HEK293 (cell line): Measurements from ENCODE around the gene DAW1.

Experiments used
- CTCF ChIA-PET: fragments of 350-600 bp; formaldehyde crosslinking; extraction: SDS; loops from one replicate; lab custom pipeline; 2021; ENCODE audit warnings: antibody characterized with exemption; lab: Yijun Ruan, JAX
- POLR2A ChIA-PET: fragments of 300-600 bp; formaldehyde crosslinking; extraction: SDS; loops from one replicate; lab custom pipeline; 2020; ENCODE audit warnings: antibody characterized with exemption, inconsistent platforms; lab: Yijun Ruan, JAX
- H3K27ac ChIP-seq: fragments of 200-500 bp; sonication (Bioruptor generic); 2 replicates; pipeline ENCODE4 v1.5.1; 2014; ENCODE audit warnings: low read depth, low read length, control low read depth, inconsistent platforms; ENCODE audit errors: extremely low read depth
- H3K36me3 ChIP-seq, 2 experiments: fragments of 200-500 bp in 1 of 2; sonication (Bioruptor generic) in 1 of 2; 1 replicate in 1 of 2; 2 replicates in 1 of 2; pipeline ENCODE4 v1.5.1; 2014 to 2017; ENCODE audit warnings: inconsistent platforms in 2 of 2, low read length in 2 of 2; ENCODE audit not compliant: control insufficient read depth in 2 of 2, insufficient read depth in 1 of 2
- H3K4me1 ChIP-seq: fragments of 200-500 bp; sonication (Bioruptor generic); 2 replicates; pipeline ENCODE4 v1.5.1; 2014; ENCODE audit warnings: mild to moderate bottlenecking, low read length, inconsistent platforms; ENCODE audit not compliant: control insufficient read depth, insufficient read depth
- H3K4me3 ChIP-seq: 2 replicates; pipeline ENCODE4 v1.5.1; 2011; ENCODE audit warnings: low read depth, mild to moderate bottlenecking, control low read depth, low read length, moderate library complexity
- H3K9me3 ChIP-seq: fragments of 200-500 bp; sonication (Bioruptor generic); 2 replicates; pipeline ENCODE4 v1.5.1; 2014; ENCODE audit warnings: low read depth, low read length, inconsistent platforms; ENCODE audit not compliant: control insufficient read depth, insufficient read depth
- BCL11A ChIP-seq: fragments of 450-650 bp; formaldehyde crosslinking; IDR thresholded peaks from 2 replicates; pipeline ENCODE4 v1.5.1; 2016; ENCODE audit warnings: low read depth, missing biosample characterization, missing genetic modification characterization
- FEZF1 ChIP-seq: fragments of 450-650 bp; formaldehyde crosslinking; IDR thresholded peaks from 2 replicates; pipeline ENCODE4 v1.5.1; 2016; ENCODE audit warnings: missing biosample characterization, missing genetic modification characterization
- GLIS2 ChIP-seq: fragments of 450-650 bp; formaldehyde crosslinking; IDR thresholded peaks from 2 replicates; pipeline ENCODE4 v1.5.1; 2016; ENCODE audit warnings: missing biosample characterization, missing genetic modification characterization
- KLF8 ChIP-seq: fragments of 450-650 bp; formaldehyde crosslinking; IDR thresholded peaks from 2 replicates; pipeline ENCODE4 v1.5.1; 2016; ENCODE audit warnings: missing biosample characterization, missing genetic modification characterization
- OVOL3 ChIP-seq: fragments of 450-650 bp; formaldehyde crosslinking; IDR thresholded peaks from 2 replicates; pipeline ENCODE4 v1.5.1; 2016; ENCODE audit warnings: missing biosample characterization, missing genetic modification characterization
- SP3 ChIP-seq: fragments of 450-650 bp; formaldehyde crosslinking; IDR thresholded peaks from 2 replicates; pipeline ENCODE4 v1.5.1; 2016; ENCODE audit warnings: missing biosample characterization, missing genetic modification characterization
- SP7 ChIP-seq: fragments of 450-650 bp; formaldehyde crosslinking; IDR thresholded peaks from 2 replicates; pipeline ENCODE4 v1.5.1; 2016; ENCODE audit warnings: missing biosample characterization, missing genetic modification characterization
- ZBTB7A ChIP-seq: fragments of 450-650 bp; formaldehyde crosslinking; IDR thresholded peaks from 2 replicates; pipeline ENCODE4 v1.5.1; 2016; ENCODE audit warnings: low read depth, missing biosample characterization, missing genetic modification characterization
- ZNF221 ChIP-seq: fragments of 450-650 bp; formaldehyde crosslinking; IDR thresholded peaks from 2 replicates; pipeline ENCODE4 v1.5.1; 2017; ENCODE audit warnings: missing biosample characterization, missing genetic modification characterization, borderline replicate concordance
- ZNF335 ChIP-seq: fragments of 450-650 bp; formaldehyde crosslinking; conservative IDR thresholded peaks from 2 replicates; pipeline ENCODE4 v1.5.1; 2016; ENCODE audit warnings: missing biosample characterization, missing genetic modification characterization
- ZNF350 ChIP-seq: fragments of 450-650 bp; formaldehyde crosslinking; IDR thresholded peaks from 2 replicates; pipeline ENCODE4 v1.5.0; 2017; ENCODE audit warnings: missing biosample characterization, mild to moderate bottlenecking, missing genetic modification characterization
- ZNF426 ChIP-seq: fragments of 450-650 bp; formaldehyde crosslinking; IDR thresholded peaks from 2 replicates; pipeline ENCODE4 v1.5.1; 2017; ENCODE audit warnings: missing biosample characterization, missing genetic modification characterization, mild to moderate bottlenecking, inconsistent platforms, moderate library complexity
- ZNF514 ChIP-seq: fragments of 450-650 bp; formaldehyde crosslinking; IDR thresholded peaks from 2 replicates; pipeline ENCODE4 v1.5.1; 2016; ENCODE audit warnings: missing biosample characterization, missing genetic modification characterization
- ZNF521 ChIP-seq: fragments of 450-650 bp; formaldehyde crosslinking; IDR thresholded peaks from 2 replicates; pipeline ENCODE4 v1.5.1; 2017; ENCODE audit warnings: missing biosample characterization, mild to moderate bottlenecking, missing genetic modification characterization
- ZNF571 ChIP-seq: fragments of 450-650 bp; formaldehyde crosslinking; IDR thresholded peaks from 2 replicates; pipeline ENCODE4 v1.5.0; 2017; ENCODE audit warnings: missing biosample characterization, missing genetic modification characterization
- ZNF585B ChIP-seq: fragments of 450-650 bp; formaldehyde crosslinking; IDR thresholded peaks from 2 replicates; pipeline ENCODE4 v1.5.1; 2016; ENCODE audit warnings: missing biosample characterization, missing genetic modification characterization
- ZNF610 ChIP-seq: fragments of 450-650 bp; formaldehyde crosslinking; IDR thresholded peaks from 2 replicates; pipeline ENCODE4 v1.5.1; 2016; ENCODE audit warnings: missing biosample characterization, missing genetic modification characterization, borderline replicate concordance
- TF ChIP-seq, protein P1 (sequence below): fragments of 450-650 bp; formaldehyde crosslinking; IDR thresholded peaks from 2 replicates; pipeline ENCODE4 v1.5.1; 2016; ENCODE audit warnings: missing biosample characterization, missing genetic modification characterization
- TF ChIP-seq, protein P2 (sequence below): fragments of 450-650 bp; formaldehyde crosslinking; IDR thresholded peaks from 2 replicates; pipeline ENCODE4 v1.5.1; 2016; ENCODE audit warnings: missing biosample characterization, missing genetic modification characterization, low read depth
- TF ChIP-seq, protein P3 (sequence below): fragments of 450-650 bp; formaldehyde crosslinking; IDR thresholded peaks from 2 replicates; pipeline ENCODE4 v1.5.1; 2016; ENCODE audit warnings: missing biosample characterization, missing genetic modification characterization
- TF ChIP-seq, protein P4 (sequence below): fragments of 450-650 bp; formaldehyde crosslinking; IDR thresholded peaks from 2 replicates; pipeline ENCODE4 v1.5.1; 2017; ENCODE audit warnings: missing biosample characterization, missing genetic modification characterization
- TF ChIP-seq, protein P5 (sequence below): fragments of 450-650 bp; formaldehyde crosslinking; conservative IDR thresholded peaks from 2 replicates; pipeline ENCODE4 v1.5.1; 2016; ENCODE audit warnings: low read depth, missing biosample characterization, missing genetic modification characterization

DAW1 gene

DNA sequence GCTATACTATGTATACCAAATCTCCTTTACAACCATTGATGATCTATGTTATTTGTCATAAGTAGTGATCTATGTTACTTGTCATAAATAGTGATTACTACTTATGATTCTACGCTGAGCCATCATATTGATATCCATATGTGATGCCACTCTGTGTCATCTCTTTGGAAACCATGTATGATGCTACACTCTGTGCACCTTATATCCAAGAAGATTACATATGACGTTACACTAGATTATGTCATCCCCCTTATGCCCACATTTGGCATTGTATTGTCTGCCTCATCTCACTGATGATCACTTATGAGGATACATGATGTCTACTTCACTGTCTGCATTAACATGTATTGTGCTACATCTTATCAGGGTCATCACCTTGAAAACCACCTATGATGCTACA lies 42.9 kb downstream of the DAW1 start:
- Histone ChIP-seq H3K4me3 (no peak overlapping the region), H3K9me3 (no peaks in the 10 kb centered on the region), H3K27ac (no peak overlapping the region), H3K36me3 (no peaks in the 10 kb centered on the region), H3K4me1 (no peaks in the 10 kb centered on the region)
- TF ChIP-seq SP3 (tag by site-specific recombination) (no peak), ZNF221 (tag by site-specific recombination) (no peak), KLF8 (tag by site-specific recombination) (no peak)
- ChIA-PET CTCF (no interaction called here), POLR2A (no interaction called here)

DNA sequence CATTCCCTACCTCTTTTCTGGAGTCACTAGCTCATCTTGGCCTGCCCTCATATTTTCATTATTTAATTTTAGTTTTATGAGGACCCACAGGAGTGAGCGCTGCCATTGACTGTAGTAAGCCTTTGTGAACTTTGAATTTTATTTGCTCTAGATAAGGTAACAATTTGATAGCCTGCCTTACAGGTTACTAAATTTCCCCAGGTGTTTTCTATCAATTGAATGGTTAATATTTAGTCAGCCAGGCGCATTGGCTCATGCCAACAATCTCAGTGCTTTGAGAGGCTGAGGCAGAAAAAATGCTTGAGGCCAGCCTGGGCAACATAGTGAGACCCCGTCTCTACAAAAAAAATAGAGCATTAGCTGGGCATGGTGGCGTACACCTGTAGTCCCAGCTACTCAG lies 50.2 kb downstream of the DAW1 start:
- H3K36me3 ChIP-seq, result no peaks in the 10 kb centered on the region
- H3K4me3 ChIP-seq, result no peak overlapping the region
- CTCF ChIA-PET, result no interaction called here
- POLR2A ChIA-PET, result no interaction called here
- H3K27ac ChIP-seq, result no peak overlapping the region
- TF ChIP-seq ZNF610 (tag by site-specific recombination), result no peak
- TF ChIP-seq, all 188 proteins: peak for 0
- H3K4me1 ChIP-seq, result no peaks in the 10 kb centered on the region
- H3K9me3 ChIP-seq, result no peaks in the 10 kb centered on the region

DNA sequence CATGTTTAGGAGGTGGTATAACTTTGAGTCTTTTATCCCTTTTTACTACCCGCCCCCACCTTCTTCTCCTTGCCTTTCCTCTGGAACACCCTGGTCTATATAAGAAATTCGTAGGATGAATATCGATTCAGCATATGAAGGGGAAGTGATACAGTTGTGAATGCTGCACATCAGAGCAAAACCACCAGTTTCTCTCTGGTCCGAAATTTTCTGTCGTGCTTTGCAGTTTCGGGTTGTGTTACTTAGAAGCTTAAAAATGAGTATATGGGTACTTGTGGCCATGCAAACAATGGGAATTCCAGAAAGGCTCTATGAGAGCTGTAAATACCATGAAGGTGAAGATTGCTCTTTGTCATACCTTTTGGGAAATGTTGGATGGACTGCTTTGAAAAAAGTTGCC lies 60.6 kb downstream of the DAW1 start:
- ChIA-PET CTCF (interaction anchor here (0.5 to 1.4 kb wide), 3 partner anchors 107 to 1056 kb away, joined by 3 to 4 read pairs (median 3); no protein-coding TSS in a partner anchor), POLR2A (no interaction called here)
- Histone ChIP-seq H3K9me3 (no peaks in the 10 kb centered on the region), H3K36me3 (no peaks in the 10 kb centered on the region), H3K27ac (no peak overlapping the region), H3K4me1 (no peaks in the 10 kb centered on the region), H3K4me3 (no peak overlapping the region)
- no peak for TF ChIP-seq GLIS2
- TF ChIP-seq, protein P1, sequence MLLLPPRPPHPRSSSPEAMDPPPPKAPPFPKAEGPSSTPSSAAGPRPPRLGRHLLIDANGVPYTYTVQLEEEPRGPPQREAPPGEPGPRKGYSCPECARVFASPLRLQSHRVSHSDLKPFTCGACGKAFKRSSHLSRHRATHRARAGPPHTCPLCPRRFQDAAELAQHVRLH (tag by site-specific recombination), result no peak
- TF ChIP-seq OVOL3, result no peak
- TF ChIP-seq ZNF350 (tag by site-specific recombination), result no peak
- no peak for TF ChIP-seq ZNF514 (tag by site-specific recombination)
- TF ChIP-seq, protein P2, sequence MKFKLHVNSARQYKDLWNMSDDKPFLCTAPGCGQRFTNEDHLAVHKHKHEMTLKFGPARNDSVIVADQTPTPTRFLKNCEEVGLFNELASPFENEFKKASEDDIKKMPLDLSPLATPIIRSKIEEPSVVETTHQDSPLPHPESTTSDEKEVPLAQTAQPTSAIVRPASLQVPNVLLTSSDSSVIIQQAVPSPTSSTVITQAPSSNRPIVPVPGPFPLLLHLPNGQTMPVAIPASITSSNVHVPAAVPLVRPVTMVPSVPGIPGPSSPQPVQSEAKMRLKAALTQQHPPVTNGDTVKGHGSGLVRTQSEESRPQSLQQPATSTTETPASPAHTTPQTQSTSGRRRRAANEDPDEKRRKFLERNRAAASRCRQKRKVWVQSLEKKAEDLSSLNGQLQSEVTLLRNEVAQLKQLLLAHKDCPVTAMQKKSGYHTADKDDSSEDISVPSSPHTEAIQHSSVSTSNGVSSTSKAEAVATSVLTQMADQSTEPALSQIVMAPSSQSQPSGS (tag by site-specific recombination), result no peak
- no peak for TF ChIP-seq ZNF335
- TF ChIP-seq FEZF1, result no peak
- TF ChIP-seq, protein P3, sequence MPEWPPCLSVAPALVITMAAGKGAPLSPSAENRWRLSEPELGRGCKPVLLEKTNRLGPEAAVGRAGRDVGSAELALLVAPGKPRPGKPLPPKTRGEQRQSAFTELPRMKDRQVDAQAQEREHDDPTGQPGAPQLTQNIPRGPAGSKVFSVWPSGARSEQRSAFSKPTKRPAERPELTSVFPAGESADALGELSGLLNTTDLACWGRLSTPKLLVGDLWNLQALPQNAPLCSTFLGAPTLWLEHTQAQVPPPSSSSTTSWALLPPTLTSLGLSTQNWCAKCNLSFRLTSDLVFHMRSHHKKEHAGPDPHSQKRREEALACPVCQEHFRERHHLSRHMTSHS (tag by site-specific recombination), result no peak
- TF ChIP-seq ZNF426, result no peak
- TF ChIP-seq ZBTB7A, result no peak

DNA sequence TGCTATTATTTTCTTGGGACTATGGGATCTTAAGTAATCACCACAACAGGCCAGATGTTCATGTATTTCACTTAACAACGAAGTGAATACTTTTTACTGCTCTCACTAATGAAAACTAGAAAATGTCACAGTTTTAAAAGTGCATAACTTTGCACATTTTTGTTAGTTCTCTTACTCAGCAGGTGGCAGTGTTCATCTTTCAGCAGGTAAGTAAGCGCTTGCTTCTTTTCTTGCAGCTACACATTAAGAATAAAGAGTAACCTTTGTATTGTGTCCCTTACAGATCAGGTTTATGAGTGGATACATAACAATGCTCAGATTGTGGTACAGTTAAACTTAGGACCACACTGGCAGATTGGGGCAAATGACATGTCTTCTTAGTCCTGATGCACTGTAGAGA lies 61.0 kb downstream of the DAW1 start:
- H3K36me3 ChIP-seq, result no peaks in the 10 kb centered on the region
- H3K27ac ChIP-seq, result no peak overlapping the region
- H3K9me3 ChIP-seq, result no peaks in the 10 kb centered on the region
- CTCF ChIA-PET, result interaction anchor here (0.7 to 1.4 kb wide), 2 partner anchors 107 to 667 kb away, joined by 3 to 4 read pairs; no protein-coding TSS in a partner anchor
- no peaks in the 10 kb centered on the region for H3K4me1 ChIP-seq
- H3K4me3 ChIP-seq, result no peak overlapping the region
- POLR2A ChIA-PET, result no interaction called here
- TF ChIP-seq BCL11A (no peak), ZNF521 (tag by site-specific recombination) (no peak), ZNF426 (no peak), ZNF585B (no peak), SP7 (tag by site-specific recombination) (no peak), ZNF571 (tag by site-specific recombination) (no peak)
- TF ChIP-seq, protein P4, sequence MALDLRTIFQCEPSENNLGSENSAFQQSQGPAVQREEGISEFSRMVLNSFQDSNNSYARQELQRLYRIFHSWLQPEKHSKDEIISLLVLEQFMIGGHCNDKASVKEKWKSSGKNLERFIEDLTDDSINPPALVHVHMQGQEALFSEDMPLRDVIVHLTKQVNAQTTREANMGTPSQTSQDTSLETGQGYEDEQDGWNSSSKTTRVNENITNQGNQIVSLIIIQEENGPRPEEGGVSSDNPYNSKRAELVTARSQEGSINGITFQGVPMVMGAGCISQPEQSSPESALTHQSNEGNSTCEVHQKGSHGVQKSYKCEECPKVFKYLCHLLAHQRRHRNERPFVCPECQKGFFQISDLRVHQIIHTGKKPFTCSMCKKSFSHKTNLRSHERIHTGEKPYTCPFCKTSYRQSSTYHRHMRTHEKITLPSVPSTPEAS, result no peak
- TF ChIP-seq, protein P5, sequence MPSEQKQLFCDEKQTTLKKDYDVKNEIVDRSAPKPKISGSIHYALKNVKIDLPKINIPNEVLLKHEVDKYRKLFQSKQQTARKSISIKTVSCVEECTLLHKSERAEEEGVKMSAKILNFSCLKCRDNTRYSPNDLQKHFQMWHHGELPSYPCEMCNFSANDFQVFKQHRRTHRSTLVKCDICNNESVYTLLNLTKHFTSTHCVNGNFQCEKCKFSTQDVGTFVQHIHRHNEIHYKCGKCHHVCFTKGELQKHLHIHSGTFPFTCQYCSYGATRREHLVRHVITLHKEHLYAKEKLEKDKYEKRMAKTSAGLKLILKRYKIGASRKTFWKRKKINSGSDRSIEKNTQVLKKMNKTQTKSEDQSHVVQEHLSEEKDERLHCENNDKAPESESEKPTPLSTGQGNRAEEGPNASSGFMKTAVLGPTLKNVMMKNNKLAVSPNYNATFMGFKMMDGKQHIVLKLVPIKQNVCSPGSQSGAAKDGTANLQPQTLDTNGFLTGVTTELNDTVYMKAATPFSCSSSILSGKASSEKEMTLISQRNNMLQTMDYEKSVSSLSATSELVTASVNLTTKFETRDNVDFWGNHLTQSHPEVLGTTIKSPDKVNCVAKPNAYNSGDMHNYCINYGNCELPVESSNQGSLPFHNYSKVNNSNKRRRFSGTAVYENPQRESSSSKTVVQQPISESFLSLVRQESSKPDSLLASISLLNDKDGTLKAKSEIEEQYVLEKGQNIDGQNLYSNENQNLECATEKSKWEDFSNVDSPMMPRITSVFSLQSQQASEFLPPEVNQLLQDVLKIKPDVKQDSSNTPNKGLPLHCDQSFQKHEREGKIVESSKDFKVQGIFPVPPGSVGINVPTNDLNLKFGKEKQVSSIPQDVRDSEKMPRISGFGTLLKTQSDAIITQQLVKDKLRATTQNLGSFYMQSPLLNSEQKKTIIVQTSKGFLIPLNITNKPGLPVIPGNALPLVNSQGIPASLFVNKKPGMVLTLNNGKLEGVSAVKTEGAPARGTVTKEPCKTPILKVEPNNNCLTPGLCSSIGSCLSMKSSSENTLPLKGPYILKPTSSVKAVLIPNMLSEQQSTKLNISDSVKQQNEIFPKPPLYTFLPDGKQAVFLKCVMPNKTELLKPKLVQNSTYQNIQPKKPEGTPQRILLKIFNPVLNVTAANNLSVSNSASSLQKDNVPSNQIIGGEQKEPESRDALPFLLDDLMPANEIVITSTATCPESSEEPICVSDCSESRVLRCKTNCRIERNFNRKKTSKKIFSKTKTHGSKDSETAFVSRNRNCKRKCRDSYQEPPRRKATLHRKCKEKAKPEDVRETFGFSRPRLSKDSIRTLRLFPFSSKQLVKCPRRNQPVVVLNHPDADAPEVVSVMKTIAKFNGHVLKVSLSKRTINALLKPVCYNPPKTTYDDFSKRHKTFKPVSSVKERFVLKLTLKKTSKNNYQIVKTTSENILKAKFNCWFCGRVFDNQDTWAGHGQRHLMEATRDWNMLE (tag by site-specific recombination), result no peak
